Measurements from ENCODE around the gene JMY.

DNA sequence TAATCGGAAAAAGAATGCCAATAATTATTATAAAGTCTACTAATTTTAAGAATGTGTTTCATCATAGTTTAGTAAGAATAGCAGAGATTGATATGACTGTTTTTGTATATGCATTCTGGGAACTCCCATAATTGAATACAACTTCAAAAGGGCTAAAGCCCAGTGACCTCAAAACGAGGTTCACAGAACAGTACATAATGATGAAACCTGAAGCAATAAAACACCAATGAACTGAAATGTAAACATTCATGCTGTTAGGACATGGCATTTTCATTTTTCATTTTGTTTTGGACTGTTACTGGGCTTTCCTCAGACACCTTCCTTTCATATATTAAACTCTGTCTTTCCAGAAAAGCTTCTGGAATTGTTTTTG lies 684 bp upstream of the JMY start:
- TF ChIP-seq, protein P1, sequence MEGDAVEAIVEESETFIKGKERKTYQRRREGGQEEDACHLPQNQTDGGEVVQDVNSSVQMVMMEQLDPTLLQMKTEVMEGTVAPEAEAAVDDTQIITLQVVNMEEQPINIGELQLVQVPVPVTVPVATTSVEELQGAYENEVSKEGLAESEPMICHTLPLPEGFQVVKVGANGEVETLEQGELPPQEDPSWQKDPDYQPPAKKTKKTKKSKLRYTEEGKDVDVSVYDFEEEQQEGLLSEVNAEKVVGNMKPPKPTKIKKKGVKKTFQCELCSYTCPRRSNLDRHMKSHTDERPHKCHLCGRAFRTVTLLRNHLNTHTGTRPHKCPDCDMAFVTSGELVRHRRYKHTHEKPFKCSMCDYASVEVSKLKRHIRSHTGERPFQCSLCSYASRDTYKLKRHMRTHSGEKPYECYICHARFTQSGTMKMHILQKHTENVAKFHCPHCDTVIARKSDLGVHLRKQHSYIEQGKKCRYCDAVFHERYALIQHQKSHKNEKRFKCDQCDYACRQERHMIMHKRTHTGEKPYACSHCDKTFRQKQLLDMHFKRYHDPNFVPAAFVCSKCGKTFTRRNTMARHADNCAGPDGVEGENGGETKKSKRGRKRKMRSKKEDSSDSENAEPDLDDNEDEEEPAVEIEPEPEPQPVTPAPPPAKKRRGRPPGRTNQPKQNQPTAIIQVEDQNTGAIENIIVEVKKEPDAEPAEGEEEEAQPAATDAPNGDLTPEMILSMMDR (conservative IDR thresholded peaks at IDR 0.05; ENCODE audit: low read depth, low read length) = no peak
- TF ChIP-seq EZH2 (IDR thresholded peaks at IDR 0.05; ENCODE audit: borderline replicate concordance, low read depth, low read length, poor library complexity, severe bottlenecking) = no peak

Measured in A673 (cell line).